Measurements from ENCODE around the gene MGAT5B.

DNA sequence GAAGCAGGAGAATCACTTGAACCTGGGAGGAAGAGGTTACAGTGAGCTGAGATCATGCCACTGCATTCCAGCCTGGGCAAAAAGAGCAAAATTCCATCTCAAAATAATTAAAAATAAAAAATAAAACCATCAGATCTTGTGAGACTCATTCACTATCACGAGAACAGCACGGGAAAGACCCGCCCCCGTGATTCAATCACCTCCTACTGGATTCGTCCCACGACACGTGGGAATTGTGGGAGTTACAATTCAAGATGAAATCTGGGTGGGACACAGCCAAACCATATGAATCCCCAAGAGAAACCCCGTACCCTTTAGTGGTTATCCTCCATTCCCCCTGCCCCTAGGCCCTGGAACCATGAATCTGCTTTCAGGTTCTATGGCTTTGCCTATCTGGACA is 15.4 kb upstream of the MGAT5B start:
- no peak for TF ChIP-seq EZH2 (IDR thresholded peaks at IDR 0.05; ENCODE audit: insufficient read depth, poor library complexity, severe bottlenecking)
- no peak for TF ChIP-seq EZH2phosphoT487 (IDR thresholded peaks at IDR 0.05; ENCODE audit: insufficient read depth, low read depth)
